ENCODE results near the gene PTH2R.
"Not testable (repeated sequence)": the region's sequence is repeated elsewhere in the genome, so short reads cannot be mapped to it uniquely, and the experiment has no call there.

PTH2R gene

GRCh38 chr2:208491641-208492040 lies 85.0 kb downstream of the PTH2R start:
- DNase-seq (no peak), ATAC-seq (no peak)
- no peaks in the 10 kb centered on the region for H3K4me1 Mint-ChIP-seq
- H3K9me3 Mint-ChIP-seq = no peaks in the 10 kb centered on the region
- H3K27ac Mint-ChIP-seq = no peak overlapping the region
- H3K4me3 Mint-ChIP-seq = no peak overlapping the region
- no peaks in the 10 kb centered on the region for H3K27me3 Mint-ChIP-seq

GRCh38 chr2:208492069-208492468 lies 85.5 kb downstream of the PTH2R start:
- no peaks in the 10 kb centered on the region for H3K9me3 Mint-ChIP-seq

DNA sequence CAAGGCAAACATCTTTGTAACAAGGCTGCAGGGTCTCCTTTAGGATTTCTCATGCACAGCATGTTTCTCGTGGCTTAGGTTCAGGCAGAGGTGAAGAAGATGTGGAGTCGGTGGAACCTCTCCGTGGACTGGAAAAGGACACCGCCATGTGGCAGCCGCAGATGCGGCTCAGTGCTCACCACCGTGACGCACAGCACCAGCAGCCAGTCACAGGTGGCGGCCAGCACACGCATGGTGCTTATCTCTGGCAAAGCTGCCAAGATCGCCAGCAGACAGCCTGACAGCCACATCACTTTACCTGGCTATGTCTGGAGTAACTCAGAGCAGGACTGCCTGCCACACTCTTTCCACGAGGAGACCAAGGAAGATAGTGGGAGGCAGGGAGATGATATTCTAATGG lies 86.6 kb downstream of the PTH2R start:
- H3K4me1 Mint-ChIP-seq = no peaks in the 10 kb centered on the region
- no peaks in the 10 kb centered on the region for H3K27me3 Mint-ChIP-seq
- no peak for ATAC-seq
- H3K4me3 Mint-ChIP-seq = no peak overlapping the region
- DNase-seq = no peak
- no peak overlapping the region for H3K27ac Mint-ChIP-seq
- no peaks in the 10 kb centered on the region for H3K9me3 Mint-ChIP-seq

More at GRCh38 chr2:208492069-208492468, 85.5 kb downstream of the PTH2R start:
- Mint-ChIP-seq H3K27me3 (no peaks in the 10 kb centered on the region), H3K27ac (no peak overlapping the region), H3K4me3 (no peak overlapping the region), H3K4me1 (no peaks in the 10 kb centered on the region)
- no peak for DNase-seq
- ATAC-seq = no peak

DNA sequence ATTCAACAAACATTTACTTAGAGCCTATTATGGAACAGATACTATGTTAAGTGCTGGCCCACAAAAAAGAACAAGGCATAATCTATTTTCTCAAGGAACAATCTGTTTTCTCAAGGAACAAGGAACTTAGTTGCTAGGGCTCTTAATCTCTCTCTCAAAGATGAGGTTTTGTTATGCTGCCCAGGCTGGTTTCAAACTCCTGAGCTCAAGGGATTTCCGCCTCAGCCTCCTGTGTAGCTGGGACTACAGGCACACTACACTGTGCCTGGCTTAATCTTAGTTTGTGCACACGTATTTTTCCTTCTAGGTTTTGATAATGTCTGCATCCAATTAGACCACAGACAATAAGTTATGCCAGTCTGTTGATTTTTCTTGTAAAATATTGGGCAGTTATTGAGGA lies 89.5 kb downstream of the PTH2R start:
- ATAC-seq (no peak), DNase-seq (no peak)
- Mint-ChIP-seq H3K27me3 (no peaks in the 10 kb centered on the region), H3K9me3 (no peaks in the 10 kb centered on the region), H3K27ac (no peak overlapping the region), H3K4me1 (no peaks in the 10 kb centered on the region), H3K4me3 (no peak overlapping the region)

- Mint-ChIP-seq H3K4me3 (no peak overlapping the region), H3K9me3 (no peaks in the 10 kb centered on the region), H3K27ac (no peak overlapping the region), H3K4me1 (no peaks in the 10 kb centered on the region), H3K27me3 (no peaks in the 10 kb centered on the region)
- no peak for DNase-seq
- no peak for ATAC-seq
Measured at GRCh38 chr2:208501206-208501605, 94.6 kb downstream of the PTH2R start.

GRCh38 chr2:208502288-208502687 lies 95.7 kb downstream of the PTH2R start:
- no peaks in the 10 kb centered on the region for H3K4me1 Mint-ChIP-seq
- H3K27ac Mint-ChIP-seq = no peak overlapping the region
- DNase-seq = no peak
- no peak overlapping the region for H3K4me3 Mint-ChIP-seq
- ATAC-seq = no peak
- peaks cover 0 to 5% of the 10 kb centered on the region in 2 donors for H3K9me3 Mint-ChIP-seq
- no peaks in the 10 kb centered on the region for H3K27me3 Mint-ChIP-seq

GRCh38 chr2:208505365-208505764 lies 98.8 kb downstream of the PTH2R start:
- ATAC-seq, DNase-seq, H3K4me1 Mint-ChIP-seq, H3K4me3 Mint-ChIP-seq, H3K27ac Mint-ChIP-seq, H3K27me3 Mint-ChIP-seq, H3K9me3 Mint-ChIP-seq: not testable (repeated sequence)

DNA sequence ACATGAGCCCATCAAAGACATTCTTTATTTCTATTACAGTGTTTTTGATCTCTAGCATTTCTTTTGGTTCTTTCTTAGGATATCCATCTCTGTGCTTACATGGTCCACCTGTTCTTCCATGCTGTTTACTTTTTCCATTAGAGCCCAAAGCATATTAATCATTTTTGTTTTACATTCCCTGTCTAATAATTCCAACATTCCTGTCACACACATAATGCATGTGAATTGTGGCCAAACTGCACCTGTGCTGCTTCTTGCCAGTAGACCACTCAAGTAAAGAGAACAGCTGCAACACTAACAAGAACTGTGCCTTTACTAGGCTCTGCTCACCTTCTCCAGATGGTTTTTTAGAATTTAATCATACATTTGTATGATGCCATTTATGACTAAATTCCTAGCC lies 103.0 kb downstream of the PTH2R start:
- H3K4me3 Mint-ChIP-seq = no peak overlapping the region
- no peaks in the 10 kb centered on the region for H3K4me1 Mint-ChIP-seq
- no peak for ATAC-seq
- no peak overlapping the region for H3K27ac Mint-ChIP-seq
- DNase-seq = no peak
- H3K9me3 Mint-ChIP-seq = peaks cover 5% of the 10 kb centered on the region in 2 donors
- no peaks in the 10 kb centered on the region for H3K27me3 Mint-ChIP-seq

DNA sequence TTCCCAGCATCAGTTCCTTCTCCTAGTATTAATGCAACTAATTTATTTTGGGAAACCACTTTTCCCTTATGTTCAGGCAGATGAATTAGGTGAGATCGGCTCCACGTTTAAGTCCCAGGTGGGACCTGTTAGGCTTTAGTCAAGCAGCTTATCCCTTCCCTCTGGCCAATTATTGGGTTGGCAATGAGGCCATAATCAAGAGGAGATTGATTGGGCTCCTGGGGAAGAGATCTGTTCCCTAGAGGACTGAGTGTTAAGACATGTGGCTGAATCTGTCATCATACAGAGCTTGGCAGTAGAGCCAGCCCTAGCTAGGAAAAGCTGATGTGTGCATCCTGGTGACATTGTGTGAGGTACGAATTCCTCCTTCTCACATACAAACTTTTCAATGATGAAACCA lies 104.4 kb downstream of the PTH2R start:
- H3K9me3 Mint-ChIP-seq = peaks cover 5 to 18% of the 10 kb centered on the region in 2 donors
- H3K27ac Mint-ChIP-seq = no peak overlapping the region

GRCh38 chr2:208511573-208511972 lies 105.0 kb downstream of the PTH2R start:
- Mint-ChIP-seq H3K27ac (no peak overlapping the region), H3K4me3 (no peak overlapping the region), H3K9me3 (peaks cover 1 to 21% of the 10 kb centered on the region in 2 donors), H3K27me3 (no peaks in the 10 kb centered on the region), H3K4me1 (no peaks in the 10 kb centered on the region)
- DNase-seq = no peak
- no peak for ATAC-seq

More for the DNA sequence above, 104.4 kb downstream of the PTH2R start:
- ATAC-seq (no peak), DNase-seq (no peak)
- Mint-ChIP-seq H3K27me3 (no peaks in the 10 kb centered on the region), H3K4me1 (no peaks in the 10 kb centered on the region), H3K4me3 (no peak overlapping the region)

DNA sequence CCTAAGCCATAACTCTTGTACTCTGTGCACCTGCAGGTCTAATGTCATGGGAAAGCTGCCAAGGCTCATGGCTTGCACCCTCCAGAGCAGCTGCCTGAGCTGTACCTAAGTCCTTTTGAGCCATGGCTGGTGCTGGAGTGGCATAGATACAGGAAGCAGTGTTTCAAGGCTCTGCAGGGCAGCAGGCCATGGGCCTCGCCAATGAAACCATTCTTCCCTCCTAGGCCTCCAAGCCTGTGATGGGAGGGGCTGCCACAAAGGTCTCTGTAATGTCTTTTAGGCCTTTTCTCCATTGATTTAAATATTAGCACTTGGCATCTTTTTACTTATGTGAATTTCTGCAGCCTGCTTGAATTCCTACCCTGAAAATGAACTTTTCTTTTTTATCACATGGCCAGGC lies 108.5 kb downstream of the PTH2R start:
- no peak for ATAC-seq

GRCh38 chr2:208523069-208523468 lies 116.5 kb downstream of the PTH2R start:
- not testable (repeated sequence) for H3K4me1 Mint-ChIP-seq, DNase-seq, ATAC-seq, H3K27ac Mint-ChIP-seq, H3K4me3 Mint-ChIP-seq, H3K27me3 Mint-ChIP-seq
- H3K9me3 Mint-ChIP-seq = peaks cover 8 to 14% of the 10 kb centered on the region in 2 donors

More for the DNA sequence above, 108.5 kb downstream of the PTH2R start:
- Mint-ChIP-seq H3K27me3 (no peaks in the 10 kb centered on the region), H3K27ac (no peak overlapping the region), H3K4me1 (no peaks in the 10 kb centered on the region), H3K4me3 (no peak overlapping the region), H3K9me3 (peaks cover 0 to 21% of the 10 kb centered on the region in 2 donors)
- no peak for DNase-seq

DNA sequence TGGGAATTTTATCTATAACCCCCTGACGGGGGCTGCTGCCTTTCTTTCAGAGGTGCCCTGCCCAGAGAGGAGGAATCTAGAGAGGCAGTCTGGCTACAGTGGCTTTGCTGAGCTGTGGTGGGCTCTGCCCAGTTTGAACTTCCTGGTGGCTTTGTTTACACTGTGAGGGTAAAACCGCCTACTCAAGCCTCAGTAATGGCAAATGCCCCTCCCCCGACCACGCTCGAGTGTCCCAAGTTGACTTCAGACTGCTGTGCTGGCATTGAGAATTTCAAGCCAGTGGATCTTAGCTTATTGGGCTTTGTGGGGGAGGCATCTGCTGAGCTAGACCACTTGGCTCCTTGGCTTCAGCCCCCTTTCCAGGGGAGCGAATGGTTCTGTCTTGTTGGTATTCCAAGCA lies 118.6 kb downstream of the PTH2R start:
- not testable (repeated sequence) for DNase-seq

DNA sequence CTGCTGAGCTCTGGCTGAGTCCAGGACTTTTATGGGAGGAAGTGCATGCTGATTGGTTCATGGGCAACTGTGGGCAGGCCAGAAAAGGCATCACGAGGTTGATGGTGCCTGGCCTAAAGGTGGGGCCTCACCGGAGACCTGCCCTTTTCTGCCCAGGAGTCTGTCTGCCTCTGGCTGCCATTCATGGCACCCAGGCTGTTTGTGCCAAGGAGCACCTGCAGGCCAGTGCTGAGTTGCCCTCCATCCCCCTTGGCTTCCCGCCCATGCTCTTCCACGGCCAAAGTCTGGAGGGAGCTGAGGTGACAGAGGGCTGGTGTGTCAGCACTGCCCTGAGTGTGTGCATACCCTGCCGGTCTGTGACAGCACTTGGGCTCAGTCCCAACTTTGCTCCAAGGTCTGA lies 123.2 kb downstream of the PTH2R start:
- Mint-ChIP-seq H3K4me3 (no peak overlapping the region), H3K27ac (no peak overlapping the region), H3K9me3 (no peaks in the 10 kb centered on the region), H3K4me1 (no peaks in the 10 kb centered on the region), H3K27me3 (no peaks in the 10 kb centered on the region)
- ATAC-seq = peak; percentile 35
- DNase-seq = no peak

More for the DNA sequence above, 118.6 kb downstream of the PTH2R start:
- H3K9me3 Mint-ChIP-seq = peaks cover 8 to 14% of the 10 kb centered on the region in 2 donors
- not testable (repeated sequence) for H3K4me1 Mint-ChIP-seq, H3K27me3 Mint-ChIP-seq, ATAC-seq, H3K4me3 Mint-ChIP-seq, H3K27ac Mint-ChIP-seq

DNA sequence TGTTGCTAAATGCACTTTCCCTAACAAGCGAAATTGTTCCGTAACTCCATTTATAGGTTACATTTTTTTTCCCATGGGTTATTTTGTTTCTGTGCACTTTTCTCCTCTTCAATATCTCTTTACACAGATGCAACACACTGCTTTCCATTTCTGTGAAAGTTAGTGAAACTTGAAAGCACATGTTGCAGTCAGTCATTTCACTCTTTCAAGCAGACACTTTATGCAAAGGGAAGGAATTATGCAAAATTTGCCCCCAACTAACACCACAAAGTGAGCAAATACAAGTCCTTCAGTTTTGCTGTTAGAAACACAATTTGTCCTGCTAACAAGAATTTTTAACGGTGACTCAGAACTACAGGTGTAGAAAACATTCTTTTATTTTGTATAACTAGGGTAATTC lies 124.8 kb downstream of the PTH2R start:
- no peak overlapping the region for H3K27ac Mint-ChIP-seq
- ATAC-seq = no peak
- H3K9me3 Mint-ChIP-seq = no peaks in the 10 kb centered on the region
- no peak overlapping the region for H3K4me3 Mint-ChIP-seq
- no peak for DNase-seq
- H3K4me1 Mint-ChIP-seq = no peaks in the 10 kb centered on the region
- no peaks in the 10 kb centered on the region for H3K27me3 Mint-ChIP-seq

DNA sequence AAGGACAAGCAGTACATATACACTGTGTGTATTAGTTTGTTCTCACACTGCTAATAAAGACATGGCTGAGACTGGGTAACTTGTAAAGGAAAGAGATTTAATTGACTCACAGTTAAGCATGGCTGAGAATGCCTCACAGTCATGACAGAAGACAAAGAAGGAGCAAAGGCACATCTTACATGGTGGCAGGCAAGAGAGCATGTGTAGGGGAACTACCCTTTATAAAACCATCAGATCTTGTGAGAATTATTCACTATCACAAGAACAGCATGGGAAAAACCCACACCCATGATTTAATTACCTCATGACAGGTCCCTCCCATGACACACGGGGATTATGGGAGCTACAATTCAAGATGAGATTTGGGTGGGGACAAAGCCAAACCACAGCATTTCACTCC lies 129.0 kb downstream of the PTH2R start:
- not testable (repeated sequence) for H3K4me3 Mint-ChIP-seq

DNA sequence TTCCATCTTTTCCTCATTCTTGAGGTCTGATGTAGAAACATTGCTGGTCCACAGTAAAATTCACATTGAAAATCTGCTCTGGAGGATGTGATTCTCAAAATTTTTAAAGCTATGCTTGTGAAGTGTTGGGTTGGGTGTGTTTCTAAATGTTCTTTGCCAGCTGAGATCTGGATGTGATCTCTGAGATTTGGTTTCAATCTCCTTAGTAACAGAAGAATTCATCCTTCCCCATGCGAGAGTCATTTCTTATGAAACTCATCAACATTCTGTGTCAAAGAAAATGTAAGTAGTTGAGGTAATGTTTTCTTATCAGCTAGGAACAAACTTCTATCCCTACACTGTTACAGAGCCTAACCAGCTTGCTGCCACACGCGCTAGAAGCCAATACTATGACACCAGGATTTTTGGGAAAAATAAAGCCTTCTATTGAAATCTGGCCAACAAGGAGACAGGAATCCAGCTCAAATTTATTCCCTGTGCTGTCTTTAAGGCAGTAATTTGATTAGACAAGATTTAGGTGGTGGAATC lies 134.9 kb downstream of the PTH2R start:
- H3K4me3 Mint-ChIP-seq = no peak overlapping the region
- H3K9me3 Mint-ChIP-seq = peaks cover 0 to 5% of the 10 kb centered on the region in 2 donors
- no peaks in the 10 kb centered on the region for H3K4me1 Mint-ChIP-seq
- no peak for ATAC-seq
- no peak for DNase-seq
- no peak overlapping the region for H3K27ac Mint-ChIP-seq
- H3K27me3 Mint-ChIP-seq = no peaks in the 10 kb centered on the region

More for the DNA sequence above, 129.0 kb downstream of the PTH2R start:
- not testable (repeated sequence) for ATAC-seq, H3K27ac Mint-ChIP-seq, H3K9me3 Mint-ChIP-seq, H3K27me3 Mint-ChIP-seq, H3K4me1 Mint-ChIP-seq, DNase-seq
